ENCODE measurements around the gene POU2F1.

GRCh38 chr1:167428395-167428794, 207.7 kb downstream of the POU2F1 start:
- TF ChIP-seq EZH2 (IDR thresholded peaks at IDR 0.05; ENCODE audit: borderline replicate concordance, low read depth, low read length, poor library complexity, severe bottlenecking) (no peak), CTCF (conservative IDR thresholded peaks at IDR 0.05; ENCODE audit: low read depth, low read length) (no peak)
